GM23338 (cell line): ENCODE results near the gene ADA.

Experiments used
- CTCF ChIP-seq, 2 experiments: fragments of 200-600 bp in 1 of 2; sonication (generic) in 1 of 2; conservative IDR thresholded peaks; 2 replicates each; pipeline versions ENCODE4 v1.5.1 to v1.6.1; 2016 to 2017; ENCODE audit warnings: antibody characterized with exemption in 2 of 2, low read depth in 2 of 2, mild to moderate bottlenecking in 2 of 2, moderate library complexity in 1 of 2
- ETS1 ChIP-seq: IDR thresholded peaks from 2 replicates; pipeline ENCODE4 v1.6.1; 2016; ENCODE audit warnings: antibody characterized with exemption
- EZH2 ChIP-seq: fragments of 200-600 bp; sonication (generic); IDR thresholded peaks from one replicate; pipeline ENCODE4 v1.8.0; 2017; ENCODE audit warnings: antibody characterized with exemption, mild to moderate bottlenecking, low read depth; ENCODE audit not compliant: unreplicated experiment
- JUNB ChIP-seq: IDR thresholded peaks from one replicate; pipeline ENCODE4 v1.6.1; 2016; ENCODE audit warnings: antibody characterized with exemption; ENCODE audit not compliant: unreplicated experiment
- POLR2AphosphoS5 ChIP-seq: IDR thresholded peaks from 2 replicates; pipeline ENCODE4 v1.6.1; 2016; ENCODE audit warnings: antibody characterized with exemption, low read depth
- REST ChIP-seq: IDR thresholded peaks from one replicate; pipeline ENCODE4 v1.6.1; 2018; ENCODE audit warnings: antibody characterized with exemption; ENCODE audit not compliant: unreplicated experiment
- STAT1 ChIP-seq: IDR thresholded peaks from one replicate; pipeline ENCODE4 v1.6.1; 2016; ENCODE audit warnings: antibody characterized with exemption; ENCODE audit not compliant: unreplicated experiment

GRCh38 chr20:44570367-44570766 is 81.1 kb downstream of the ADA start:
- TF ChIP-seq CTCF (conservative IDR thresholded peaks at IDR 0.05; ENCODE audit: low read depth in 2 of 2) (no peak), STAT1 (no peak), POLR2AphosphoS5 (no peak), ETS1 (no peak), JUNB (no peak), REST (no peak), EZH2 (no peak)
